Chondrocyte (in vitro differentiated cells): ENCODE data around the gene MAPKAP1. TPM values are rescaled to one million over a fixed set of nuclear protein-coding genes. Genes with fewer than 3 reads are reported as not detected.

Experiments used
- DNase-seq: peaks from one replicate; pipeline ENCODE4 v3.0.0; 2021; ENCODE audit warnings: mixed read lengths, low spot score
- H3K27ac Mint-ChIP-seq: one replicate; pipeline ENCODE4 v1.8.0; 2021; ENCODE audit warnings: mild to moderate bottlenecking, moderate library complexity, mixed read lengths; ENCODE audit not compliant: unreplicated experiment
- H3K27me3 Mint-ChIP-seq: 2 replicates; pipeline ENCODE4 v1.8.0; 2021; ENCODE audit warnings: low read depth, mixed read lengths
- H3K36me3 Mint-ChIP-seq: 2 replicates; pipeline ENCODE4 v1.8.0; 2021; ENCODE audit warnings: low read depth, mixed read lengths
- H3K4me1 Mint-ChIP-seq: 2 replicates; pipeline ENCODE4 v1.8.0; 2021; ENCODE audit warnings: low read depth, mild to moderate bottlenecking, mixed read lengths
- H3K4me3 Mint-ChIP-seq: one replicate; pipeline ENCODE4 v1.8.0; 2021; ENCODE audit warnings: mild to moderate bottlenecking, moderate library complexity, mixed read lengths; ENCODE audit not compliant: unreplicated experiment
- H3K9me3 Mint-ChIP-seq: 2 replicates; pipeline ENCODE4 v1.8.0; 2021; ENCODE audit warnings: low read depth, mixed read lengths
- CTCF ChIP-seq: fragments of 200-600 bp; sonication (generic); IDR thresholded peaks from 2 replicates; pipeline ENCODE4 v1.5.0; 2021; ENCODE audit warnings: antibody characterized with exemption, mild to moderate bottlenecking, moderate library complexity
- total RNA-seq: library from RNA; stranded (reverse); gene quantifications from 3 replicates; pipeline ENCODE4 v1.2.1, GENCODE V29; 2021

The MAPKAP1 gene
- total RNA-seq, 1 donor from 2014 or later, result 91.5 TPM

GRCh38 chr9:125486576-125486975 is 220.4 kb downstream of the MAPKAP1 start:
- TF ChIP-seq CTCF, result no peak
- no peaks in the 10 kb centered on the region for H3K27me3 Mint-ChIP-seq
- H3K4me1 Mint-ChIP-seq, result peaks cover 33% of the 10 kb centered on the region
- H3K27ac Mint-ChIP-seq, result no peak overlapping the region
- peaks cover 1% of the 10 kb centered on the region for H3K36me3 Mint-ChIP-seq
- H3K4me3 Mint-ChIP-seq, result no peak overlapping the region
- DNase-seq, result no peak
- H3K9me3 Mint-ChIP-seq, result no peaks in the 10 kb centered on the region

GRCh38 chr9:125486152-125486508 is 220.9 kb downstream of the MAPKAP1 start:
- DNase-seq, result no peak
- no peaks in the 10 kb centered on the region for H3K27me3 Mint-ChIP-seq
- H3K4me1 Mint-ChIP-seq, result peaks cover 33% of the 10 kb centered on the region
- H3K9me3 Mint-ChIP-seq, result no peaks in the 10 kb centered on the region
- H3K27ac Mint-ChIP-seq, result no peak overlapping the region
- no peak overlapping the region for H3K4me3 Mint-ChIP-seq
- peaks cover 1% of the 10 kb centered on the region for H3K36me3 Mint-ChIP-seq
- no peak for TF ChIP-seq CTCF

GRCh38 chr9:125485471-125486151 is 221.4 kb downstream of the MAPKAP1 start:
- TF ChIP-seq CTCF, result no peak
- no peak overlapping the region for H3K4me3 Mint-ChIP-seq
- no peak for DNase-seq

GRCh38 chr9:125484350-125485282 is 222.4 kb downstream of the MAPKAP1 start:
- H3K36me3 Mint-ChIP-seq, result peaks cover 7% of the 10 kb centered on the region
- no peak for DNase-seq
- peak overlapping the region; percentile 89 for H3K27ac Mint-ChIP-seq
- H3K4me3 Mint-ChIP-seq, result no peak overlapping the region
- H3K4me1 Mint-ChIP-seq, result peaks cover 33% of the 10 kb centered on the region
- no peaks in the 10 kb centered on the region for H3K9me3 Mint-ChIP-seq
- no peak for TF ChIP-seq CTCF
- no peaks in the 10 kb centered on the region for H3K27me3 Mint-ChIP-seq

More at GRCh38 chr9:125485471-125486151, 221.4 kb downstream of the MAPKAP1 start:
- H3K9me3 Mint-ChIP-seq, result no peaks in the 10 kb centered on the region
- peak overlapping the region; percentile 89 for H3K27ac Mint-ChIP-seq
- H3K4me1 Mint-ChIP-seq, result peaks cover 33% of the 10 kb centered on the region
- H3K27me3 Mint-ChIP-seq, result no peaks in the 10 kb centered on the region
- H3K36me3 Mint-ChIP-seq, result peaks cover 1% of the 10 kb centered on the region

- Mint-ChIP-seq H3K27ac (no peak overlapping the region), H3K4me1 (peaks cover 33% of the 10 kb centered on the region), H3K4me3 (no peak overlapping the region), H3K27me3 (no peaks in the 10 kb centered on the region), H3K36me3 (peaks cover 7% of the 10 kb centered on the region), H3K9me3 (no peaks in the 10 kb centered on the region)
- TF ChIP-seq CTCF, result no peak
- no peak for DNase-seq
These were observed 223.3 kb downstream of the MAPKAP1 start for GRCh38 chr9:125483697-125484096.
